Activated naive CD8-positive, alpha-beta T cell (primary cell): ENCODE data around the gene TBC1D16.
"Not testable (repeated sequence)": the region's sequence is repeated elsewhere in the genome, so short reads cannot be mapped to it uniquely, and the experiment has no call there.

Source experiments
- H3K27ac Mint-ChIP-seq: one replicate; pipeline ENCODE4 v1.8.0; 2021; ENCODE audit warnings: mixed read lengths
- H3K27me3 Mint-ChIP-seq: one replicate; pipeline ENCODE4 v1.8.0; 2021; ENCODE audit warnings: mixed read lengths
- H3K36me3 Mint-ChIP-seq: one replicate; pipeline ENCODE4 v1.8.0; 2021; ENCODE audit warnings: mixed read lengths
- H3K4me1 Mint-ChIP-seq: one replicate; pipeline ENCODE4 v1.8.0; 2021; ENCODE audit warnings: low read depth, mixed read lengths
- H3K4me3 Mint-ChIP-seq: one replicate; pipeline ENCODE4 v1.8.0; 2021; ENCODE audit warnings: mild to moderate bottlenecking, mixed read lengths
- H3K9me3 Mint-ChIP-seq: one replicate; pipeline ENCODE4 v1.8.0; 2021; ENCODE audit warnings: low read depth, mixed read lengths

Gene TBC1D16

GRCh38 chr17:80064696-80065095, 29.0 kb upstream of the TBC1D16 start:
- Mint-ChIP-seq H3K27me3 (no peaks in the 10 kb centered on the region), H3K9me3 (no peaks in the 10 kb centered on the region), H3K4me3 (no peak overlapping the region), H3K36me3 (no peaks in the 10 kb centered on the region), H3K4me1 (no peaks in the 10 kb centered on the region), H3K27ac (no peak overlapping the region)

GRCh38 chr17:80063830-80064585, 28.3 kb upstream of the TBC1D16 start:
- Mint-ChIP-seq H3K36me3 (no peaks in the 10 kb centered on the region), H3K27ac (no peak overlapping the region), H3K4me1 (no peaks in the 10 kb centered on the region), H3K9me3 (no peaks in the 10 kb centered on the region), H3K4me3 (no peak overlapping the region), H3K27me3 (no peaks in the 10 kb centered on the region)

- H3K27ac Mint-ChIP-seq, result no peak overlapping the region
- no peak overlapping the region for H3K4me3 Mint-ChIP-seq
Measured at GRCh38 chr17:80061421-80061820, 25.7 kb upstream of the TBC1D16 start.

GRCh38 chr17:80060644-80061043, 25.0 kb upstream of the TBC1D16 start:
- Mint-ChIP-seq H3K27ac (no peak overlapping the region), H3K4me3 (no peak overlapping the region), H3K9me3 (no peaks in the 10 kb centered on the region), H3K4me1 (no peaks in the 10 kb centered on the region), H3K27me3 (no peaks in the 10 kb centered on the region), H3K36me3 (no peaks in the 10 kb centered on the region)

More at GRCh38 chr17:80061421-80061820, 25.7 kb upstream of the TBC1D16 start:
- Mint-ChIP-seq H3K27me3 (no peaks in the 10 kb centered on the region), H3K36me3 (no peaks in the 10 kb centered on the region), H3K9me3 (no peaks in the 10 kb centered on the region), H3K4me1 (no peaks in the 10 kb centered on the region)

GRCh38 chr17:80058311-80058955, 22.8 kb upstream of the TBC1D16 start:
- H3K4me3 Mint-ChIP-seq, result no peak overlapping the region
- no peaks in the 10 kb centered on the region for H3K9me3 Mint-ChIP-seq
- no peak overlapping the region for H3K27ac Mint-ChIP-seq
- H3K36me3 Mint-ChIP-seq, result no peaks in the 10 kb centered on the region
- H3K4me1 Mint-ChIP-seq, result no peaks in the 10 kb centered on the region
- no peaks in the 10 kb centered on the region for H3K27me3 Mint-ChIP-seq

- Mint-ChIP-seq H3K9me3 (no peaks in the 10 kb centered on the region), H3K27me3 (no peaks in the 10 kb centered on the region), H3K27ac (no peak overlapping the region), H3K36me3 (no peaks in the 10 kb centered on the region), H3K4me1 (no peaks in the 10 kb centered on the region), H3K4me3 (no peak overlapping the region)
Measured at GRCh38 chr17:80055597-80055996, 19.9 kb upstream of the TBC1D16 start.

GRCh38 chr17:80053102-80053501, 17.4 kb upstream of the TBC1D16 start:
- Mint-ChIP-seq H3K4me3 (no peak overlapping the region), H3K36me3 (no peaks in the 10 kb centered on the region), H3K27me3 (no peaks in the 10 kb centered on the region), H3K27ac (no peak overlapping the region), H3K4me1 (no peaks in the 10 kb centered on the region), H3K9me3 (no peaks in the 10 kb centered on the region)

GRCh38 chr17:80051681-80052080, 16.0 kb upstream of the TBC1D16 start:
- Mint-ChIP-seq H3K36me3 (no peaks in the 10 kb centered on the region), H3K27ac (no peak overlapping the region), H3K4me1 (no peaks in the 10 kb centered on the region), H3K9me3 (no peaks in the 10 kb centered on the region), H3K4me3 (no peak overlapping the region), H3K27me3 (no peaks in the 10 kb centered on the region)

- Mint-ChIP-seq H3K27ac (no peak overlapping the region), H3K4me1 (no peaks in the 10 kb centered on the region), H3K4me3 (no peak overlapping the region), H3K27me3 (no peaks in the 10 kb centered on the region), H3K36me3 (no peaks in the 10 kb centered on the region), H3K9me3 (no peaks in the 10 kb centered on the region)
Measured at GRCh38 chr17:80050706-80051105, 15.0 kb upstream of the TBC1D16 start.

GRCh38 chr17:80049986-80050385, 14.3 kb upstream of the TBC1D16 start:
- H3K9me3 Mint-ChIP-seq, result no peaks in the 10 kb centered on the region
- no peaks in the 10 kb centered on the region for H3K36me3 Mint-ChIP-seq
- H3K27me3 Mint-ChIP-seq, result no peaks in the 10 kb centered on the region
- H3K4me1 Mint-ChIP-seq, result no peaks in the 10 kb centered on the region
- H3K4me3 Mint-ChIP-seq, result no peak overlapping the region
- H3K27ac Mint-ChIP-seq, result no peak overlapping the region

GRCh38 chr17:80047176-80047575, 11.5 kb upstream of the TBC1D16 start:
- no peaks in the 10 kb centered on the region for H3K4me1 Mint-ChIP-seq

GRCh38 chr17:80046709-80047108, 11.0 kb upstream of the TBC1D16 start:
- not testable (repeated sequence) for H3K27me3 Mint-ChIP-seq

More at GRCh38 chr17:80047176-80047575, 11.5 kb upstream of the TBC1D16 start:
- no peak overlapping the region for H3K27ac Mint-ChIP-seq
- no peaks in the 10 kb centered on the region for H3K36me3 Mint-ChIP-seq
- H3K9me3 Mint-ChIP-seq, result no peaks in the 10 kb centered on the region
- H3K27me3 Mint-ChIP-seq, result no peaks in the 10 kb centered on the region
- H3K4me3 Mint-ChIP-seq, result no peak overlapping the region

GRCh38 chr17:80045703-80046102, 10.0 kb upstream of the TBC1D16 start:
- no peaks in the 10 kb centered on the region for H3K36me3 Mint-ChIP-seq
- no peak overlapping the region for H3K27ac Mint-ChIP-seq
- no peaks in the 10 kb centered on the region for H3K27me3 Mint-ChIP-seq
- no peak overlapping the region for H3K4me3 Mint-ChIP-seq
- no peaks in the 10 kb centered on the region for H3K9me3 Mint-ChIP-seq
- no peaks in the 10 kb centered on the region for H3K4me1 Mint-ChIP-seq

More at GRCh38 chr17:80046709-80047108, 11.0 kb upstream of the TBC1D16 start:
- H3K4me1 Mint-ChIP-seq, H3K27ac Mint-ChIP-seq, H3K9me3 Mint-ChIP-seq, H3K36me3 Mint-ChIP-seq, H3K4me3 Mint-ChIP-seq: not testable (repeated sequence)

- Mint-ChIP-seq H3K27ac (no peak overlapping the region), H3K27me3 (no peaks in the 10 kb centered on the region), H3K36me3 (no peaks in the 10 kb centered on the region)
Measured at GRCh38 chr17:80043963-80044362, 8.3 kb upstream of the TBC1D16 start.

GRCh38 chr17:80036715-80037477, 1.2 kb upstream of the TBC1D16 start:
- Mint-ChIP-seq H3K36me3 (no peaks in the 10 kb centered on the region), H3K9me3 (no peaks in the 10 kb centered on the region), H3K27ac (no peak overlapping the region), H3K4me1 (peaks cover 11% of the 10 kb centered on the region), H3K27me3 (peaks cover 3% of the 10 kb centered on the region), H3K4me3 (peak overlapping the region; percentile 90)

More at GRCh38 chr17:80043963-80044362, 8.3 kb upstream of the TBC1D16 start:
- Mint-ChIP-seq H3K4me3 (no peak overlapping the region), H3K9me3 (no peaks in the 10 kb centered on the region), H3K4me1 (no peaks in the 10 kb centered on the region)
